Parathyroid adenoma (tissue), 2 donors: ENCODE measurements around the gene KERA.

Source experiments
- H2AFZ ChIP-seq: fragments of 300-600 bp; sonication (generic); one replicate; pipeline ENCODE4 v1.7.0; 2017; ENCODE audit warnings: antibody characterized with exemption, mild to moderate bottlenecking
- H3K27ac ChIP-seq: fragments of 300-600 bp; sonication (generic); one replicate; pipeline ENCODE4 v1.7.0; 2017
- H3K27me3 ChIP-seq: fragments of 300-600 bp; sonication (generic); one replicate; pipeline ENCODE4 v1.7.0; 2017; ENCODE audit warnings: low read length; ENCODE audit not compliant: control insufficient read depth, insufficient read depth
- H3K36me3 ChIP-seq: fragments of 300-600 bp; sonication (generic); one replicate; pipeline ENCODE4 v1.7.0; 2017; ENCODE audit warnings: low read length; ENCODE audit not compliant: control insufficient read depth, insufficient read depth
- H3K4me1 ChIP-seq: fragments of 300-600 bp; sonication (generic); one replicate; pipeline ENCODE4 v1.7.0; 2017; ENCODE audit warnings: control low read depth
- H3K4me2 ChIP-seq: fragments of 300-600 bp; sonication (generic); one replicate; pipeline ENCODE4 v1.7.0; 2017; ENCODE audit warnings: low read length
- H3K4me3 ChIP-seq: fragments of 300-600 bp; sonication (generic); one replicate; pipeline ENCODE4 v1.7.0; 2017; ENCODE audit warnings: low read depth, low read length
- H3K79me2 ChIP-seq: fragments of 300-600 bp; sonication (generic); one replicate; pipeline ENCODE4 v1.7.0; 2017; ENCODE audit warnings: control low read depth
- H3K9ac ChIP-seq: fragments of 300-600 bp; sonication (generic); one replicate; pipeline ENCODE4 v1.7.0; 2017; ENCODE audit warnings: mild to moderate bottlenecking
- H3K9me3 ChIP-seq: fragments of 300-600 bp; sonication (generic); one replicate; pipeline ENCODE4 v1.7.0; 2017; ENCODE audit warnings: low read length; ENCODE audit not compliant: control insufficient read depth
- CTCF ChIP-seq: fragments of 300-600 bp; sonication (generic); IDR thresholded peaks from one replicate; pipeline ENCODE4 v1.7.0; 2017; ENCODE audit warnings: antibody characterized with exemption, mild to moderate bottlenecking
- donor health status: primary hyperparathyroidism.

Gene KERA

GRCh38 chr12:91098941-91099340 lies 41.1 kb upstream of the KERA start:
- no peaks in the 10 kb centered on the region for H3K9me3 ChIP-seq
- H3K36me3 ChIP-seq, result no peaks in the 10 kb centered on the region
- no peak overlapping the region for H3K4me2 ChIP-seq
- H2AFZ ChIP-seq, result no peak overlapping the region
- H3K9ac ChIP-seq, result no peak overlapping the region
- H3K79me2 ChIP-seq, result no peaks in the 10 kb centered on the region
- no peak overlapping the region for H3K27ac ChIP-seq
- no peak for TF ChIP-seq CTCF
- H3K4me1 ChIP-seq, result no peaks in the 10 kb centered on the region
- no peaks in the 10 kb centered on the region for H3K27me3 ChIP-seq
- no peak overlapping the region for H3K4me3 ChIP-seq

- no peak for TF ChIP-seq CTCF
- H3K4me2 ChIP-seq, result no peak overlapping the region
- H2AFZ ChIP-seq, result no peak overlapping the region
- H3K27me3 ChIP-seq, result no peaks in the 10 kb centered on the region
- no peaks in the 10 kb centered on the region for H3K79me2 ChIP-seq
- H3K4me3 ChIP-seq, result no peak overlapping the region
- H3K27ac ChIP-seq, result no peak overlapping the region
- no peak overlapping the region for H3K9ac ChIP-seq
- no peaks in the 10 kb centered on the region for H3K4me1 ChIP-seq
- H3K9me3 ChIP-seq, result no peaks in the 10 kb centered on the region
- no peaks in the 10 kb centered on the region for H3K36me3 ChIP-seq
Observed at GRCh38 chr12:91098461-91098860, 40.6 kb upstream of the KERA start.

GRCh38 chr12:91094957-91095356 lies 37.1 kb upstream of the KERA start:
- Histone ChIP-seq H3K4me2 (no peak overlapping the region), H3K4me3 (no peak overlapping the region), H3K9ac (no peak overlapping the region), H3K27me3 (no peaks in the 10 kb centered on the region), H3K36me3 (no peaks in the 10 kb centered on the region), H2AFZ (no peak overlapping the region), H3K4me1 (no peaks in the 10 kb centered on the region), H3K27ac (no peak overlapping the region), H3K79me2 (no peaks in the 10 kb centered on the region), H3K9me3 (no peaks in the 10 kb centered on the region)
- TF ChIP-seq CTCF, result no peak

- no peak overlapping the region for H3K4me2 ChIP-seq
- no peak overlapping the region for H3K4me3 ChIP-seq
- H3K36me3 ChIP-seq, result no peaks in the 10 kb centered on the region
- H3K9ac ChIP-seq, result no peak overlapping the region
- H3K9me3 ChIP-seq, result no peaks in the 10 kb centered on the region
- H2AFZ ChIP-seq, result no peak overlapping the region
- H3K4me1 ChIP-seq, result no peaks in the 10 kb centered on the region
- H3K27ac ChIP-seq, result no peak overlapping the region
- no peaks in the 10 kb centered on the region for H3K79me2 ChIP-seq
- no peaks in the 10 kb centered on the region for H3K27me3 ChIP-seq
- TF ChIP-seq CTCF, result no peak
Observed at GRCh38 chr12:91094032-91094662, 36.3 kb upstream of the KERA start.

- Histone ChIP-seq H3K4me2 (no peak overlapping the region), H3K36me3 (no peaks in the 10 kb centered on the region), H3K79me2 (no peaks in the 10 kb centered on the region), H3K27ac (no peak overlapping the region), H3K27me3 (no peaks in the 10 kb centered on the region), H3K9ac (no peak overlapping the region), H3K9me3 (no peaks in the 10 kb centered on the region), H3K4me1 (no peaks in the 10 kb centered on the region), H3K4me3 (no peak overlapping the region), H2AFZ (no peak overlapping the region)
- no peak for TF ChIP-seq CTCF
Observed at GRCh38 chr12:91093341-91093740, 35.5 kb upstream of the KERA start.
